Vagina (tissue), 2 donors: ENCODE data around the gene BSND.

Source experiments
- POLR2A ChIP-seq, 2 donors: fragments of 450-650 bp; IDR thresholded peaks; one replicate each; pipeline ENCODE4 v1.6.1; 2017; ENCODE audit warnings: antibody characterized with exemption in 2 of 2, mild to moderate bottlenecking in 2 of 2, moderate library complexity in 2 of 2
- TF ChIP-seq, protein P1 (sequence below), 3 experiments: fragments of 450-650 bp in 2 of 3; fragments of 200-600 bp in 1 of 3; sonication (generic) in 1 of 3; IDR thresholded peaks; one replicate each; pipeline ENCODE4 v1.5.1; 2017 to 2019; ENCODE audit warnings: antibody characterized with exemption in 3 of 3, mild to moderate bottlenecking in 2 of 3, moderate library complexity in 2 of 3

DNA sequence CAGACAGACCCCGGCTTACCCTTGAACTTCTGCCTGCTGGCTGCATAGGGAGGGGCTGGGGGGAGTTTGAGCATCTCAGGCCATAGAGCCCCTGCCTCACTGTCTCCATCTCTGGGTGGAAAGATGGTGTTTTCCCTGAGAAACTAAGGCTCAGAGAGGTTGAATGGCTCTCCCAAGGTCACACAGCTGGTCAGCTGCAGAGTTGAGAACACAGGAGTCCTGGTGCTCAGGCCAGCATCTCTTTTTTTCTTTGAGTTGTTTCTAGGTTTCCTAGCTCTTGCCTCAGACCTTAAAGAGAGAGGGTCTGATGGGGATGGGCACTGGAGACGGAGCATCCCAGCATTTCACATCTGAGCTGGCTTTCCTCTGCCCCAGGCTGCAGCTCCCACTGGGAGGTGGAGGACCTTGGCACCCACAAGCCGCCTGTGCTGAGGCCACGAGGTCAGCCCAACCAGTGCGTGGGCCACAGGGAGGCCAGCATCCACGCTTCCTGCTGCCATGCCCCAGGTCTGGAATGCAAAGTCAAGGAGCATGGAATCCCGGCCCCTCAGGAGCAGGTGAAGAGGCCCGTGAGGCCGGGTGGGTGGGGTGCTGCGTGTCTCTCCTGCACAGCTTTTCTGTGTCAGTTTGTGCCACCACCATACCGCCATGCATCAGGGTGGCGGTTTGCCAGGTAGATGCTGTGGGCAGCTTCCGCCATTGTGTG is 62.4 kb downstream of the BSND start:
- TF ChIP-seq POLR2A (IDR thresholded peaks at IDR 0.05), result no peak
- TF ChIP-seq, protein P1, sequence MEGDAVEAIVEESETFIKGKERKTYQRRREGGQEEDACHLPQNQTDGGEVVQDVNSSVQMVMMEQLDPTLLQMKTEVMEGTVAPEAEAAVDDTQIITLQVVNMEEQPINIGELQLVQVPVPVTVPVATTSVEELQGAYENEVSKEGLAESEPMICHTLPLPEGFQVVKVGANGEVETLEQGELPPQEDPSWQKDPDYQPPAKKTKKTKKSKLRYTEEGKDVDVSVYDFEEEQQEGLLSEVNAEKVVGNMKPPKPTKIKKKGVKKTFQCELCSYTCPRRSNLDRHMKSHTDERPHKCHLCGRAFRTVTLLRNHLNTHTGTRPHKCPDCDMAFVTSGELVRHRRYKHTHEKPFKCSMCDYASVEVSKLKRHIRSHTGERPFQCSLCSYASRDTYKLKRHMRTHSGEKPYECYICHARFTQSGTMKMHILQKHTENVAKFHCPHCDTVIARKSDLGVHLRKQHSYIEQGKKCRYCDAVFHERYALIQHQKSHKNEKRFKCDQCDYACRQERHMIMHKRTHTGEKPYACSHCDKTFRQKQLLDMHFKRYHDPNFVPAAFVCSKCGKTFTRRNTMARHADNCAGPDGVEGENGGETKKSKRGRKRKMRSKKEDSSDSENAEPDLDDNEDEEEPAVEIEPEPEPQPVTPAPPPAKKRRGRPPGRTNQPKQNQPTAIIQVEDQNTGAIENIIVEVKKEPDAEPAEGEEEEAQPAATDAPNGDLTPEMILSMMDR (IDR thresholded peaks at IDR 0.05), result no peak
